H1 (cell line): ENCODE measurements around the gene SIX3. TPM values are rescaled to one million over a fixed set of nuclear protein-coding genes. Genes with fewer than 3 reads are reported as not detected.

Source experiments
- CTCF ChIA-PET: fragments of 300-600 bp; sonication (Branson Sonifier 250); formaldehyde crosslinking; loops from one replicate; lab custom pipeline; 2021; ENCODE audit not compliant: partially characterized antibody; lab: Charles Lee
- POLR2A ChIA-PET: fragments of 300-600 bp; sonication (Branson Sonifier 250); formaldehyde crosslinking; loops from one replicate; lab custom pipeline; 2021; ENCODE audit warnings: inconsistent platforms; ENCODE audit not compliant: partially characterized antibody; lab: Charles Lee
- DNase-seq, 2 experiments: peaks; one replicate each; pipeline versions ENCODE4 v3.0.0 to v3.0.0-alpha.2; 2010 to 2022; ENCODE audit warnings: low spot score in 2 of 2, low read depth in 1 of 2, mixed read lengths in 1 of 2
- FAIRE-seq: peaks from 2 replicates; lab custom pipeline; 2011; peaks lifted over from hg19 to GRCh38; lab: Jason Lieb, UNC
- H2AFZ ChIP-seq: 2 replicates; pipeline ENCODE4 v1.8.1; 2012; ENCODE audit warnings: low read length, inconsistent platforms
- H2AK5ac ChIP-seq: 2 replicates; pipeline ENCODE4 v1.6.1; 2013; ENCODE audit warnings: low read depth, low read length
- H2BK120ac ChIP-seq: replicated peaks from 2 replicates; pipeline ENCODE3; 2013; ENCODE audit warnings: low read depth, low read length, inconsistent platforms
- H2BK12ac ChIP-seq: 2 replicates; pipeline ENCODE4 v1.6.1; 2013; ENCODE audit warnings: low read depth, low read length
- H2BK15ac ChIP-seq: 2 replicates; pipeline ENCODE4 v1.6.1; 2013; ENCODE audit warnings: low read length
- H2BK20ac ChIP-seq: 2 replicates; pipeline ENCODE4 v1.6.1; 2013; ENCODE audit warnings: low read length
- H2BK5ac ChIP-seq: 2 replicates; pipeline ENCODE4 v1.6.1; 2013; ENCODE audit warnings: low read depth, low read length
- H3K14ac ChIP-seq: 2 replicates; pipeline ENCODE4 v1.6.1; 2013; ENCODE audit warnings: inconsistent platforms; ENCODE audit not compliant: insufficient read length
- H3K18ac ChIP-seq: 2 replicates; pipeline ENCODE4 v1.6.1; 2013; ENCODE audit warnings: low read length; ENCODE audit errors: extremely low read depth
- H3K23ac ChIP-seq: 2 replicates; pipeline ENCODE4 v1.6.1; 2013; ENCODE audit warnings: inconsistent platforms; ENCODE audit not compliant: insufficient read length
- H3K23me2 ChIP-seq: 2 replicates; pipeline ENCODE4 v1.6.1; 2013; ENCODE audit warnings: low read depth, low read length
- H3K27ac ChIP-seq: 2 replicates; pipeline ENCODE4 v1.6.1; 2011; ENCODE audit warnings: low read depth, low read length, inconsistent platforms
- H3K27me3 ChIP-seq, 4 experiments: replicated peaks in 1 of 4; 1 replicate in 1 of 4; 2 replicates in 3 of 4; pipeline versions ENCODE4 v1.6.1 to v1.8.1; 2011 to 2013; ENCODE audit warnings: low read length in 3 of 4, mild to moderate bottlenecking in 3 of 4, inconsistent platforms in 2 of 4, mixed read lengths in 2 of 4, moderate library complexity in 1 of 4; ENCODE audit not compliant: control insufficient read depth in 3 of 4, insufficient read depth in 3 of 4; ENCODE audit errors: extremely low read depth in 1 of 4
- H3K36me3 ChIP-seq, 4 experiments: 2 replicates each; pipeline versions ENCODE4 v1.6.1 to v1.8.1; 2011 to 2013; ENCODE audit warnings: mild to moderate bottlenecking in 4 of 4, low read length in 3 of 4, moderate library complexity in 2 of 4, control low read depth in 1 of 4, inconsistent platforms in 1 of 4; ENCODE audit not compliant: insufficient read depth in 4 of 4, control insufficient read depth in 2 of 4
- H3K4ac ChIP-seq: replicated peaks from 2 replicates; pipeline ENCODE3; 2013; ENCODE audit warnings: low read length, low read depth, mixed read lengths, inconsistent platforms; ENCODE audit not compliant: insufficient read length
- H3K4me1 ChIP-seq, 4 experiments: replicated peaks in 1 of 4; 1 replicate in 1 of 4; 2 replicates in 3 of 4; pipeline versions ENCODE4 v1.6.1 to v1.8.1; 2011 to 2013; ENCODE audit warnings: low read length in 3 of 4, inconsistent platforms in 2 of 4, mixed read lengths in 1 of 4; ENCODE audit not compliant: insufficient read depth in 4 of 4, control insufficient read depth in 3 of 4
- H3K4me2 ChIP-seq, 2 experiments: 2 replicates each; pipeline versions ENCODE4 v1.6.1 to v1.8.1; 2011 to 2013; ENCODE audit warnings: low read depth in 2 of 2, low read length in 2 of 2, control low read depth in 1 of 2, inconsistent platforms in 1 of 2, mild to moderate bottlenecking in 1 of 2; ENCODE audit not compliant: insufficient read depth in 1 of 2
- H3K4me3 ChIP-seq, 4 experiments: fragments of 200-600, 300-600 bp in 1 of 4; sonication (generic), shearing (Covaris generic), sonication (Bioruptor Twin) in 1 of 4; 2 replicates each; pipeline versions ENCODE4 v1.5.1 to v1.8.1; 2011 to 2016; ENCODE audit warnings: low read length in 4 of 4, low read depth in 3 of 4, control low read depth in 2 of 4, inconsistent platforms in 2 of 4, mild to moderate bottlenecking in 2 of 4, mixed read lengths in 1 of 4, moderate library complexity in 1 of 4; ENCODE audit not compliant: insufficient read depth in 2 of 4; ENCODE audit errors: extremely low read depth in 1 of 4
- H3K56ac ChIP-seq: replicated peaks from 2 replicates; pipeline ENCODE3; 2013; ENCODE audit warnings: low read depth, mild to moderate bottlenecking, mixed read lengths, low read length, inconsistent platforms; ENCODE audit not compliant: insufficient read length
- H3K79me1 ChIP-seq: 2 replicates; pipeline ENCODE4 v1.6.1; 2013; ENCODE audit warnings: low read depth, low read length, control low read depth
- H3K79me2 ChIP-seq, 2 experiments: 2 replicates each; pipeline versions ENCODE4 v1.6.1 to v1.8.1; 2012 to 2013; ENCODE audit warnings: low read length in 2 of 2, mild to moderate bottlenecking in 2 of 2, inconsistent platforms in 1 of 2; ENCODE audit not compliant: insufficient read depth in 2 of 2, control insufficient read depth in 1 of 2
- H3K9ac ChIP-seq, 4 experiments: replicated peaks in 1 of 4; 1 replicate in 1 of 4; 2 replicates in 3 of 4; pipeline versions ENCODE4 v1.6.1 to v1.8.1; 2011 to 2013; ENCODE audit warnings: low read depth in 3 of 4, low read length in 3 of 4, control low read depth in 2 of 4, mild to moderate bottlenecking in 2 of 4, moderate library complexity in 2 of 4, inconsistent platforms in 1 of 4; ENCODE audit errors: extremely low read depth in 1 of 4
- H3K9me3 ChIP-seq, 2 experiments: 2 replicates each; pipeline versions ENCODE4 v1.6.1 to v1.8.1; 2012 to 2013; ENCODE audit warnings: mild to moderate bottlenecking in 2 of 2, moderate library complexity in 2 of 2, control low read depth in 1 of 2, inconsistent platforms in 1 of 2, low read depth in 1 of 2, low read length in 1 of 2, mixed read lengths in 1 of 2; ENCODE audit not compliant: insufficient read depth in 2 of 2
- H4K20me1 ChIP-seq, 2 experiments: replicated peaks in 1 of 2; 2 replicates each; pipeline versions ENCODE3 to v1.8.1; 2011 to 2013; ENCODE audit warnings: inconsistent platforms in 2 of 2, low read length in 2 of 2, mild to moderate bottlenecking in 1 of 2; ENCODE audit not compliant: insufficient read depth in 2 of 2, control insufficient read depth in 1 of 2
- H4K5ac ChIP-seq: 2 replicates; pipeline ENCODE4 v1.6.1; 2013; ENCODE audit warnings: low read length, low read depth, mixed read lengths, inconsistent platforms; ENCODE audit not compliant: insufficient read length
- H4K8ac ChIP-seq: 2 replicates; pipeline ENCODE4 v1.8.0; 2013; ENCODE audit warnings: mild to moderate bottlenecking, moderate library complexity, low read length, inconsistent platforms; ENCODE audit not compliant: insufficient read depth; ENCODE audit errors: extremely low read depth
- H4K91ac ChIP-seq: replicated peaks from 2 replicates; pipeline ENCODE3; 2013; ENCODE audit warnings: low read length, mixed read lengths, inconsistent platforms; ENCODE audit not compliant: insufficient read length
- CEBPB ChIP-seq: IDR thresholded peaks from 2 replicates; pipeline ENCODE4 v1.6.1; 2012; ENCODE audit warnings: low read depth, low read length
- EGR1 ChIP-seq: IDR thresholded peaks from 2 replicates; pipeline ENCODE4 v1.6.1; 2011; ENCODE audit warnings: low read depth, low read length, borderline replicate concordance
- RNF2 ChIP-seq: fragments of 200-900, 300-1000 bp; sonication (generic); IDR thresholded peaks from 2 replicates; pipeline ENCODE4 v1.7.1; 2016; ENCODE audit warnings: borderline replicate concordance, low read depth, mild to moderate bottlenecking, antibody characterized with exemption, low read length; ENCODE audit not compliant: poor library complexity, severe bottlenecking; ENCODE audit errors: missing control alignments
- WGBS, 2 experiments: shearing (Covaris generic) in 1 of 2; methylation state at CpG; one replicate each; pipeline versions ENCODE4 v1.1.6 to v1.1.7; 2013 to 2015; ENCODE audit warnings: low lambda C conversion rate in 2 of 2, mixed read lengths in 2 of 2, inconsistent platforms in 1 of 2, low coverage in 1 of 2, missing lambda C conversion rate in 1 of 2; ENCODE audit not compliant: insufficient replicate concordance in 2 of 2, insufficient coverage in 1 of 2, insufficient read length in 1 of 2; ENCODE audit errors: extremely low coverage in 1 of 2, missing lambda C conversion rate in 1 of 2; 5-methylcytosine and 5-hydroxymethylcytosine counted together
- polyA plus RNA-seq, 7 experiments: library from polyadenylated mRNA; depleted of rRNA in 3 of 7; stranded (reverse) in 5 of 7; unstranded in 2 of 7; fragments of >200 nt in 5 of 7; fragments of 200-250 nt in 2 of 7; gene quantifications; 1 replicate in 5 of 7; 2 replicates in 1 of 7; 4 replicates in 1 of 7; pipeline versions ENCODE4 v1.2.1 to v1.2.3, GENCODE V29; 2011 to 2013; ENCODE audit warnings: missing spikeins in 2 of 7, mixed read lengths in 2 of 7
- total RNA-seq: library from RNA; stranded (reverse); fragmentation: NEBNext Ultra II Directional; extraction: Animal tissue kit (Norgen Biotek cat#: 25700); gene quantifications from 2 replicates; pipeline ENCODE4 v1.2.1, GENCODE V29; 2021

The SIX3 gene
- total and polyA plus RNA-seq, 2 of the 8 experiments (the other 6 are each of a cell fraction or from before 2014, with no cell fraction given), result 0.02 to 0.19 TPM

GRCh38 chr2:44909831-44910230 lies 31.7 kb upstream of the SIX3 start:
- 89% methylated on average over 1 of the region's 1 CpG; no CpG with 5 or more reads in 1 of the 2 experiments for WGBS, 2 experiments
- Histone ChIP-seq H4K91ac (no peak overlapping the region), H3K27me3 (no peaks in the 10 kb centered on the region), H2BK15ac (no peak overlapping the region), H2BK12ac (no peak overlapping the region), H3K27ac (no peak overlapping the region), H2AK5ac (no peak overlapping the region), H3K9me3 (no peaks in the 10 kb centered on the region; a peak in 1 of 4 replicates), H3K9ac (no peak overlapping the region), H4K5ac (no peak overlapping the region), H4K20me1 (no peaks in the 10 kb centered on the region), H3K79me1 (no peaks in the 10 kb centered on the region), H2BK120ac (no peak overlapping the region), H3K23me2 (no peaks in the 10 kb centered on the region), H2BK5ac (no peak overlapping the region), H3K4me3 (no peak overlapping the region), H4K8ac (no peak overlapping the region), H3K36me3 (no peaks in the 10 kb centered on the region), H3K4me2 (no peak overlapping the region), H2BK20ac (no peak overlapping the region), H3K18ac (no peak overlapping the region), H3K14ac (no peak overlapping the region), H2AFZ (no peak overlapping the region), H3K4ac (no peak overlapping the region), H3K56ac (no peak overlapping the region), H3K79me2 (no peaks in the 10 kb centered on the region), H3K23ac (no peak overlapping the region), H3K4me1 (peaks cover 0 to 3% (median 0%) of the 10 kb centered on the region in 4 experiments; a peak in 2 of 7 replicates)
- CTCF ChIA-PET, result interaction anchor here (0.9 kb wide), 1 partner anchor 10 kb away, joined by 3 read pairs; no protein-coding TSS in a partner anchor
- POLR2A ChIA-PET, result interaction anchor here (0.6 kb wide), 1 partner anchor 40 kb away, joined by 3 read pairs; no protein-coding TSS in a partner anchor
- FAIRE-seq (no peak), DNase-seq (no peak)
- no peak for TF ChIP-seq RNF2
- no peak for TF ChIP-seq CEBPB
- no peak for TF ChIP-seq EGR1
